HG02938 (cell line): Measurements from ENCODE around the gene PPARD.
"Not testable (repeated sequence)": the region's sequence is repeated elsewhere in the genome, so short reads cannot be mapped to it uniquely, and the experiment has no call there.

Experiments used
- ATAC-seq: cut with Tn5 transposase; IDR thresholded peaks from one replicate; pipeline ENCODE4 v1.9.1; 2021; ENCODE audit warnings: mild to moderate bottlenecking, moderate library complexity; ENCODE audit not compliant: unreplicated experiment

PPARD gene

GRCh38 chr6:35435074-35435837, 92.9 kb downstream of the PPARD start:
- ATAC-seq: no peak

- no peak for ATAC-seq
These were observed 93.9 kb downstream of the PPARD start for GRCh38 chr6:35436071-35436857.

GRCh38 chr6:35438378-35439065, 96.2 kb downstream of the PPARD start:
- ATAC-seq: not testable (repeated sequence)

- no peak for ATAC-seq
These were observed 97.0 kb downstream of the PPARD start for GRCh38 chr6:35439308-35439707.

GRCh38 chr6:35441205-35441604, 98.8 kb downstream of the PPARD start:
- no peak for ATAC-seq

GRCh38 chr6:35441642-35442041, 99.3 kb downstream of the PPARD start:
- no peak for ATAC-seq

GRCh38 chr6:35442693-35443092, 100.3 kb downstream of the PPARD start:
- no peak for ATAC-seq

GRCh38 chr6:35443341-35444030, 101.1 kb downstream of the PPARD start:
- no peak for ATAC-seq

GRCh38 chr6:35445691-35446090, 103.3 kb downstream of the PPARD start:
- no peak for ATAC-seq

- no peak for ATAC-seq
These were observed 105.8 kb downstream of the PPARD start for GRCh38 chr6:35448191-35448590.

GRCh38 chr6:35449287-35449881, 107.0 kb downstream of the PPARD start:
- no peak for ATAC-seq

GRCh38 chr6:35451354-35452182, 109.2 kb downstream of the PPARD start:
- no peak for ATAC-seq

- peak; percentile 88 for ATAC-seq
These were observed 110.1 kb downstream of the PPARD start, which contains the start of gene FANCE for GRCh38 chr6:35452183-35453090. FANCE (plus strand) TSS chr6:35452338; CDS start chr6:35452546, 208 bp downstream.

GRCh38 chr6:35453236-35453635, 110.9 kb downstream of the PPARD start:
- ATAC-seq: no peak

GRCh38 chr6:35454391-35455110, 112.2 kb downstream of the PPARD start:
- ATAC-seq: no peak

- no peak for ATAC-seq
These were observed 115.5 kb downstream of the PPARD start for GRCh38 chr6:35457907-35458306.

- ATAC-seq: no peak
These were observed 118.9 kb downstream of the PPARD start for GRCh38 chr6:35461270-35461669.

GRCh38 chr6:35463292-35463691, 120.9 kb downstream of the PPARD start:
- ATAC-seq: no peak
